HepG2 (cell line): ENCODE measurements around the gene ZNF429. TPM values are rescaled to one million over a fixed set of nuclear protein-coding genes. Genes with fewer than 3 reads are reported as not detected.

Source experiments
- ATAC-seq: fragments of 200-7000 bp; cut with Tn5 transposase; 3 replicates; pipeline ENCODE4 v1.9.1; 2020; ENCODE audit warnings: mild to moderate bottlenecking, moderate library complexity
- Bru-seq: library from RNA; stranded (reverse); fragments of 400-500 nt; gene quantifications from one replicate; lab custom pipeline; 2021; lab: Mats Ljungman, UMichigan
- BruChase-seq, 2 experiments: library from RNA; stranded (reverse); fragments of 400-500 nt; gene quantifications; one replicate each; lab custom pipeline; 2021; lab: Mats Ljungman, UMichigan
- BruUV-seq: library from RNA; stranded (reverse); fragments of 400-500 nt; replicated peaks from 2 replicates; lab custom pipeline; 2021; lab: Mats Ljungman, UMichigan
- CTCF ChIA-PET: fragments of 300-600 bp; formaldehyde crosslinking; extraction: SDS; loops from one replicate; lab custom pipeline; 2021; ENCODE audit warnings: low total read pairs, inconsistent platforms, low intra/inter-chr PET ratio; lab: Yijun Ruan, JAX
- POLR2A ChIA-PET: fragments of 350-600 bp; sonication (Branson Sonifier 250); formaldehyde crosslinking; loops from one replicate; lab custom pipeline; 2020; ENCODE audit warnings: antibody characterized with exemption, inconsistent platforms; lab: Yijun Ruan, JAX
- DNase-seq: peaks from one replicate; pipeline ENCODE4 v3.0.0-alpha.2; 2015; ENCODE audit warnings: low spot score
- FAIRE-seq: peaks from 3 replicates; lab custom pipeline; 2011; peaks lifted over from hg19 to GRCh38; lab: Jason Lieb, UNC
- H2AFZ ChIP-seq: one replicate; pipeline ENCODE4 v1.6.1; 2011; ENCODE audit warnings: low read length, inconsistent platforms
- H3K27ac ChIP-seq: fragments of 300-600 bp; 3 replicates; pipeline ENCODE4 v1.8.0; 2011; ENCODE audit warnings: mixed run types, mild to moderate bottlenecking, mixed read lengths, low read length, inconsistent platforms; ENCODE audit not compliant: insufficient read depth; ENCODE audit errors: extremely low read length
- H3K27me3 ChIP-seq, 2 experiments: fragments of 200-600 bp in 1 of 2; 2 replicates in 1 of 2; 3 replicates in 1 of 2; pipeline versions ENCODE4 v1.6.0 to v1.8.0; 2011; ENCODE audit warnings: low read length in 2 of 2, mild to moderate bottlenecking in 2 of 2, moderate library complexity in 2 of 2, inconsistent platforms in 1 of 2; ENCODE audit not compliant: insufficient read depth in 2 of 2, control insufficient read depth in 1 of 2
- H3K36me3 ChIP-seq, 2 experiments: fragments of 200-600 bp in 1 of 2; replicated peaks in 1 of 2; 2 replicates in 1 of 2; 3 replicates in 1 of 2; pipeline versions ENCODE4 v1.5.1 to v1.8.0; 2011; ENCODE audit warnings: low read length in 2 of 2, inconsistent platforms in 1 of 2; ENCODE audit not compliant: insufficient read depth in 2 of 2, control insufficient read depth in 1 of 2
- H3K4me1 ChIP-seq: 2 replicates; pipeline ENCODE4 v1.5.1; 2012; ENCODE audit warnings: low read length, inconsistent platforms; ENCODE audit not compliant: insufficient read depth
- H3K4me2 ChIP-seq: 2 replicates; pipeline ENCODE4 v1.6.0; 2011; ENCODE audit warnings: low read depth, low read length, inconsistent platforms
- H3K4me3 ChIP-seq, 3 experiments: fragments of 200-600 bp in 1 of 3; sonication (generic), shearing (Covaris generic) in 1 of 3; replicated peaks in 1 of 3; 2 replicates each; pipeline ENCODE4 v1.5.1; 2011 to 2016; ENCODE audit warnings: low read length in 3 of 3, inconsistent platforms in 2 of 3, low read depth in 2 of 3, mild to moderate bottlenecking in 2 of 3, control low read depth in 1 of 3, mixed read lengths in 1 of 3; ENCODE audit not compliant: insufficient read depth in 1 of 3
- H3K79me2 ChIP-seq: one replicate; pipeline ENCODE4 v1.6.1; 2011; ENCODE audit warnings: low read length, inconsistent platforms; ENCODE audit not compliant: insufficient read depth
- H3K9ac ChIP-seq: 2 replicates; pipeline ENCODE4 v1.6.0; 2011; ENCODE audit warnings: mild to moderate bottlenecking, low read depth, low read length, inconsistent platforms; ENCODE audit not compliant: insufficient read depth
- H3K9me3 ChIP-seq: 2 replicates; pipeline ENCODE4 v1.5.1; 2012; ENCODE audit warnings: mild to moderate bottlenecking, low read length
- H4K20me1 ChIP-seq: 2 replicates; pipeline ENCODE4 v1.6.0; 2011; ENCODE audit warnings: inconsistent platforms, mild to moderate bottlenecking, low read length, moderate library complexity; ENCODE audit not compliant: insufficient read depth
- ADNP ChIP-seq: sonication (generic); formaldehyde crosslinking; IDR thresholded peaks from 2 replicates; pipeline ENCODE4 v1.4.0; 2020; ENCODE audit warnings: missing genetic modification reagents
- ATRX ChIP-seq: sonication (generic); formaldehyde crosslinking; IDR thresholded peaks from 2 replicates; pipeline ENCODE4 v1.4.0; 2020; ENCODE audit warnings: missing genetic modification reagents, borderline replicate concordance
- EZH2 ChIP-seq: conservative IDR thresholded peaks from 2 replicates; pipeline ENCODE4 v1.6.1; 2012; ENCODE audit warnings: mild to moderate bottlenecking, low read depth, low read length, moderate library complexity
- HMGA1 ChIP-seq: sonication (generic); formaldehyde crosslinking; conservative IDR thresholded peaks from 2 replicates; pipeline ENCODE4 v1.4.0; 2020; ENCODE audit warnings: missing genetic modification reagents
- MAZ ChIP-seq, 2 experiments: sonication (generic) in 1 of 2; formaldehyde crosslinking in 1 of 2; IDR thresholded peaks; 2 replicates each; pipeline versions ENCODE4 v1.5.0 to v1.6.1; 2012 to 2020; ENCODE audit warnings: low read depth in 2 of 2, mild to moderate bottlenecking in 2 of 2, borderline replicate concordance in 1 of 2, improper control_type of control experiment in 1 of 2, low read length in 1 of 2, missing genetic modification reagents in 1 of 2, moderate library complexity in 1 of 2
- MLLT10 ChIP-seq: sonication (generic); formaldehyde crosslinking; IDR thresholded peaks from 2 replicates; pipeline ENCODE4 v1.4.0; 2020; ENCODE audit warnings: missing genetic modification reagents
- MTA3 ChIP-seq: sonication (generic); formaldehyde crosslinking; IDR thresholded peaks from 2 replicates; pipeline ENCODE4 v1.4.0; 2020; ENCODE audit warnings: missing genetic modification reagents
- ZNF558 ChIP-seq: sonication (generic); formaldehyde crosslinking; IDR thresholded peaks from 2 replicates; pipeline ENCODE4 v1.9.0; 2022; ENCODE audit warnings: mild to moderate bottlenecking, missing genetic modification reagents, borderline replicate concordance
- ZNF792 ChIP-seq: IDR thresholded peaks from 2 replicates; pipeline ENCODE4 v1.6.1; 2016
- WGBS: methylation state at CpG from one replicate; pipeline ENCODE4 v1.1.6; 2017; ENCODE audit warnings: low lambda C conversion rate; 5-methylcytosine and 5-hydroxymethylcytosine counted together
- in situ Hi-C: cut with HindIII; loops from 2 replicates; pipeline ENCODE4 v1.10.0; 2017; ENCODE audit warnings: low pct_unique_long_range_greater_than_20kb; ENCODE audit not compliant: extremely low pct_ligation_motif_present
- intact Hi-C: fragments of 100-400 bp; cut with micrococcal nuclease; formaldehyde crosslinking; loops from one replicate; pipeline ENCODE4 v1.10.0; 2022; ENCODE audit not compliant: unreplicated experiment
- long read RNA-seq, 2 experiments: library from RNA in 1 of 2; library from polyadenylated mRNA in 1 of 2; stranded (forward) in 1 of 2; unstranded in 1 of 2; transcript quantifications; one replicate each; pipeline ENCODE4 v2.0.0, GENCODE V29; 2019 to 2022
- polyA minus RNA-seq, 3 experiments: library from RNA; depleted of rRNA, polyadenylated mRNA; stranded (reverse); fragments of >200 nt; gene quantifications; 2 replicates each; pipeline ENCODE4 v1.2.3, GENCODE V29; 2011; ENCODE audit warnings: low replicate concordance in 1 of 3
- polyA plus RNA-seq, 8 experiments: library from polyadenylated mRNA; depleted of rRNA in 3 of 8; stranded (reverse) in 7 of 8; unstranded in 1 of 8; fragments of >200 nt; fragmentation: Illumina TruSeq in 4 of 8; extraction: Trizol in 4 of 8; gene quantifications; 2 replicates each; pipeline versions ENCODE4 v1.2.1 to v1.2.3, GENCODE V29; 2011 to 2016; ENCODE audit warnings: low read depth in 4 of 8, missing spikeins in 1 of 8, mixed read lengths in 1 of 8; ENCODE audit not compliant: insufficient read depth in 1 of 8
- total RNA-seq, 5 experiments: library from RNA; depleted of rRNA; stranded (reverse); fragments of >200 nt; fragmentation: Illumina TruSeq; extraction: Trizol; gene quantifications; 2 replicates each; pipeline ENCODE4 v1.2.3, GENCODE V29; 2016; ENCODE audit warnings: low read depth in 1 of 5
- TF ChIP-seq, protein P1 (sequence below): sonication (generic); formaldehyde crosslinking; IDR thresholded peaks from 2 replicates; pipeline ENCODE4 v1.5.0; 2020; ENCODE audit warnings: missing genetic modification reagents, mild to moderate bottlenecking, borderline replicate concordance
- TF ChIP-seq, protein P2 (sequence below): sonication (generic); formaldehyde crosslinking; IDR thresholded peaks from 2 replicates; pipeline ENCODE4 v1.5.0; 2020; ENCODE audit warnings: missing genetic modification reagents
- TF ChIP-seq, protein P3 (sequence below): sonication (generic); formaldehyde crosslinking; IDR thresholded peaks from 2 replicates; pipeline ENCODE4 v1.5.0; 2020; ENCODE audit warnings: mild to moderate bottlenecking, missing genetic modification reagents

The ZNF429 gene
- total RNA-seq (2016; rRNA removed; fragmentation: Illumina TruSeq; extraction: Trizol) (3.3 and 5.9 TPM in 2 replicates), polyA plus RNA-seq (2011; rRNA removed) (3.2 and 3.4 TPM in 2 replicates), polyA minus RNA-seq (2011; rRNA and poly(A)+ RNA removed; ENCODE audit: low replicate concordance) (5.1 TPM in 1 of 2 replicates, not detected in the other), Bru-seq, nascent RNA (percentile 47 among the genes with signal in this experiment), BruChase-seq, experiment 1, labeled RNA remaining after a 6-hour chase (percentile 43 among the genes with signal in this experiment), BruChase-seq, experiment 2, labeled RNA remaining after a 2-hour chase (percentile 48 among the genes with signal in this experiment)
- total RNA-seq (2016; cell fraction: cytosol; rRNA removed; fragmentation: Illumina TruSeq; extraction: Trizol; ENCODE audit: low read depth): 1.6 and 1.7 TPM in 2 replicates
- total RNA-seq (2016; cell fraction: insoluble cytoplasmic fraction; rRNA removed; fragmentation: Illumina TruSeq; extraction: Trizol): 4.3 and 4.7 TPM in 2 replicates
- total RNA-seq (2016; cell fraction: membrane; rRNA removed; fragmentation: Illumina TruSeq; extraction: Trizol): 5.2 and 5.4 TPM in 2 replicates
- 5.0 and 5.5 TPM in 2 replicates for total RNA-seq (2016; cell fraction: nucleus; rRNA removed; fragmentation: Illumina TruSeq; extraction: Trizol)
- polyA plus RNA-seq (2011; cell fraction: cytosol; rRNA removed): 2.7 and 3.3 TPM in 2 replicates
- 4.4 and 5.2 TPM in 2 replicates for polyA plus RNA-seq (2011; cell fraction: nucleus; rRNA removed)
- polyA plus RNA-seq (2012): 1.8 and 2.8 TPM in 2 replicates
- polyA plus RNA-seq (2016; cell fraction: cytosol; fragmentation: Illumina TruSeq; extraction: Trizol; ENCODE audit: low read depth): 1.7 and 1.8 TPM in 2 replicates
- 3.7 and 4.1 TPM in 2 replicates for polyA plus RNA-seq (2016; cell fraction: insoluble cytoplasmic fraction; fragmentation: Illumina TruSeq; extraction: Trizol; ENCODE audit: low read depth)
- polyA plus RNA-seq (2016; cell fraction: membrane; fragmentation: Illumina TruSeq; extraction: Trizol; ENCODE audit: low read depth): 3.3 and 3.7 TPM in 2 replicates
- polyA plus RNA-seq (2016; cell fraction: nucleus; fragmentation: Illumina TruSeq; extraction: Trizol; ENCODE audit: insufficient read depth, low read depth): 3.6 and 4.8 TPM in 2 replicates
- 1.8 and 2.8 TPM in 2 replicates for polyA minus RNA-seq (2011; cell fraction: cytosol; rRNA and poly(A)+ RNA removed)
- 9.9 and 11.6 TPM in 2 replicates for polyA minus RNA-seq (2011; cell fraction: nucleus; rRNA and poly(A)+ RNA removed)
- long read RNA-seq, experiment 1, partial matches to known transcripts: 0 of 6 reads
- long read RNA-seq, experiment 1, other reads (novel, unspliced or antisense): 5 of 6 reads
- long read RNA-seq, experiment 2, partial matches to known transcripts: 0 of 6 reads
- long read RNA-seq, experiment 2, other reads (novel, unspliced or antisense): 6 of 6 reads

DNA sequence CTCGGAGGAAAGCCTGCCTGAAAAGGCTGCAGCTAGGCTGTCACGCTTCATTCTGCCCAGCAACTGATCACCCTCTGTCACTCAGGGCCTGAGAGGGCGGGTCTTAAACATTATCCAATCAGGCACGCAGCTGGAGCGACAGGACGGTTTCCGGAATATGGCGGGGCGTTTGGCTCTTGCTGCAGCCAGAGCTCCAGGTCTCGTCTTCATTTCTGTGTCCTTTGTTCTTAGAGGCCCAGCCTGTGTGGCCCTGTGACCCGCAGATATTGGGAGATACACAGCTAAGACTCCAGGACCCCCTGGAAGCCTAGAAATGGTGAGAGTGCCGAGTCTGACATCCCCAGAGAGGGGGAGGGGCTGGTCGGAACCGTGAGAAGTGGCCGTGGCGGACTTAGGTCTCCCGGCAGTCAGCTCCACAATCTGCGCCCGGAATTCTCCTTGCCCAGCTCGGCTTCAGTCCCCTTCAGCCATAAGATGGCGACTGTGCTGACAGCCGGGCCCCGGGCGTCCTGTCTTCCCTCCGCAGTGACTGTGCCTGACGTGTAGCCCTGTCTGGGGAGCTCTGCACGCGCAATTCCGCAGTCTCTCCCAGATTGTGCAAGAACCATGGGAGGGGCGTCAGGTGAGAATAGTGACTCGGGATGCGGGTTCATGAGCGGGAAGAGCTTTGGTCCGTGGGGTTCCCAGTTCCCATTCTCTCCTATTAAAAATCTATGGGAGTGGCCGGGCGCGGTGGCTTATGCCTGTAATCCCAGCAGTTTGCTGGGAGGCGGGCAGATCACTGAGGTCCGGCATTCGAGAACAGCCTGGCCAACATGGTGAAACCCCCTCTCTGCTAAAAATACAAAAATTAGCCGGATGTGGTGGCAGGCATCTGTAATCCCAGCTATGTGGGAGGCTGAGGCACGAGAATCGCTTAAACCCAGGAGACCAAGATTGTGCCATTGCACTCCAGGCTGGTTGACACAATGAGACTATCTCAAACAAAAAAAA, at the start of gene ZNF429:
Gene ZNF429 (plus strand): TSS at position 144 of the 993 bp plus-strand sequence. CDS start 170 bp downstream, at position 314.
- in situ Hi-C loops: no loop called here
- Histone ChIP-seq H2AFZ (no peak within 1 kb of the TSS), H3K27ac (peak within 1 kb of the TSS; percentile 85), H3K9me3 (peaks cover 19% of the 10 kb centered on the region; the same call in 1 of the 2 replicates), H3K4me2 (peak within 1 kb of the TSS; percentile 50), H4K20me1 (no peaks in the 10 kb centered on the region), H3K4me1 (no peaks in the 10 kb centered on the region), H3K4me3 (peak within 1 kb of the TSS; percentile 64 to 80 (median 78)), H3K36me3 (no peaks in the 10 kb centered on the region), H3K79me2 (no peaks in the 10 kb centered on the region), H3K27me3 (no peaks in the 10 kb centered on the region; a peak in 1 of 5 replicates), H3K9ac (peak within 1 kb of the TSS; percentile 73)
- WGBS: 24% methylated on average over 22 of the region's 43 CpGs
- TSS peak; percentile 76 for BruUV-seq
- DNase-seq (peak; percentile 87), FAIRE-seq (peak; percentile 62), ATAC-seq (peak; percentile 99)
- intact Hi-C loops: no loop called here
- CTCF ChIA-PET: no interaction called here
- POLR2A ChIA-PET: interaction anchor here (0.7 to 2.4 kb wide), 8 partner anchors 109 to 1748 kb away, joined by 3 to 14 read pairs (median 4); partner anchors contain the start of genes ZNF43, ZNF430, ZNF493 and ZNF626
- TF ChIP-seq HMGA1 (CRISPR knock-in tag) (no peak), ATRX (CRISPR knock-in tag) (no peak), ADNP (no peak), ZNF558 (CRISPR knock-in tag) (no peak), MLLT10 (no peak), MTA3 (CRISPR knock-in tag) (no peak), EZH2 (no peak), ZNF792 (CRISPR knock-in tag) (no peak), MAZ (IDR thresholded peaks at IDR 0.05; ENCODE audit: borderline replicate concordance, low read depth, low read length) (no peak), MAZ (CRISPR knock-in tag; IDR thresholded peaks at IDR 0.05; ENCODE audit: low read depth) (no peak)
- TF ChIP-seq, protein P1, sequence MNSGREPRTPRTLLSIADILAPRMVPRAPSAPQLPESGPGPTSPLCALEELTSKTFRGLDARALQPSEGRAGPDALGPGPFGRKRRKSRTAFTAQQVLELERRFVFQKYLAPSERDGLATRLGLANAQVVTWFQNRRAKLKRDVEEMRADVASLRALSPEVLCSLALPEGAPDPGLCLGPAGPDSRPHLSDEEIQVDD (CRISPR knock-in tag): no peak
- TF ChIP-seq, protein P2, sequence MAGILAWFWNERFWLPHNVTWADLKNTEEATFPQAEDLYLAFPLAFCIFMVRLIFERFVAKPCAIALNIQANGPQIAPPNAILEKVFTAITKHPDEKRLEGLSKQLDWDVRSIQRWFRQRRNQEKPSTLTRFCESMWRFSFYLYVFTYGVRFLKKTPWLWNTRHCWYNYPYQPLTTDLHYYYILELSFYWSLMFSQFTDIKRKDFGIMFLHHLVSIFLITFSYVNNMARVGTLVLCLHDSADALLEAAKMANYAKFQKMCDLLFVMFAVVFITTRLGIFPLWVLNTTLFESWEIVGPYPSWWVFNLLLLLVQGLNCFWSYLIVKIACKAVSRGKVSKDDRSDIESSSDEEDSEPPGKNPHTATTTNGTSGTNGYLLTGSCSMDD (CRISPR knock-in tag): no peak
- TF ChIP-seq, protein P3, sequence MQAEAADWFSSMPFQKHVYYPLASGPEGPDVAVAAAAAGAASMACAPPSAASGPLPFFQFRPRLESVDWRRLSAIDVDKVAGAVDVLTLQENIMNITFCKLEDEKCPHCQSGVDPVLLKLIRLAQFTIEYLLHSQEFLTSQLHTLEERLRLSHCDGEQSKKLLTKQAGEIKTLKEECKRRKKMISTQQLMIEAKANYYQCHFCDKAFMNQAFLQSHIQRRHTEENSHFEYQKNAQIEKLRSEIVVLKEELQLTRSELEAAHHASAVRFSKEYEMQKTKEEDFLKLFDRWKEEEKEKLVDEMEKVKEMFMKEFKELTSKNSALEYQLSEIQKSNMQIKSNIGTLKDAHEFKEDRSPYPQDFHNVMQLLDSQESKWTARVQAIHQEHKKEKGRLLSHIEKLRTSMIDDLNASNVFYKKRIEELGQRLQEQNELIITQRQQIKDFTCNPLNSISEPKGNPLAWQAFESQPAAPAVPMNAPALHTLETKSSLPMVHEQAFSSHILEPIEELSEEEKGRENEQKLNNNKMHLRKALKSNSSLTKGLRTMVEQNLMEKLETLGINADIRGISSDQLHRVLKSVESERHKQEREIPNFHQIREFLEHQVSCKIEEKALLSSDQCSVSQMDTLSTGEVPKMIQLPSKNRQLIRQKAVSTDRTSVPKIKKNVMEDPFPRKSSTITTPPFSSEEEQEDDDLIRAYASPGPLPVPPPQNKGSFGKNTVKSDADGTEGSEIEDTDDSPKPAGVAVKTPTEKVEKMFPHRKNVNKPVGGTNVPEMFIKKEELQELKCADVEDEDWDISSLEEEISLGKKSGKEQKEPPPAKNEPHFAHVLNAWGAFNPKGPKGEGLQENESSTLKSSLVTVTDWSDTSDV (CRISPR knock-in tag): no peak
